Mammary epithelial cell (primary cell): ENCODE results near the gene EIF3M.

Experiments
- EZH2 ChIP-seq: IDR thresholded peaks from 2 replicates; pipeline ENCODE4 v1.6.1; 2012; ENCODE audit warnings: low read length, inconsistent platforms, borderline replicate concordance
- TF ChIP-seq, protein P1 (sequence below), 2 donors: IDR thresholded peaks in 1 of 2; conservative IDR thresholded peaks in 1 of 2; 2 replicates each; pipeline ENCODE4 v1.5.1; 2011 to 2012; ENCODE audit warnings: inconsistent platforms in 2 of 2, low read length in 2 of 2, mild to moderate bottlenecking in 2 of 2, control low read depth in 1 of 2, low read depth in 1 of 2; ENCODE audit not compliant: insufficient read depth in 1 of 2; ENCODE audit errors: extremely low read depth in 1 of 2

DNA sequence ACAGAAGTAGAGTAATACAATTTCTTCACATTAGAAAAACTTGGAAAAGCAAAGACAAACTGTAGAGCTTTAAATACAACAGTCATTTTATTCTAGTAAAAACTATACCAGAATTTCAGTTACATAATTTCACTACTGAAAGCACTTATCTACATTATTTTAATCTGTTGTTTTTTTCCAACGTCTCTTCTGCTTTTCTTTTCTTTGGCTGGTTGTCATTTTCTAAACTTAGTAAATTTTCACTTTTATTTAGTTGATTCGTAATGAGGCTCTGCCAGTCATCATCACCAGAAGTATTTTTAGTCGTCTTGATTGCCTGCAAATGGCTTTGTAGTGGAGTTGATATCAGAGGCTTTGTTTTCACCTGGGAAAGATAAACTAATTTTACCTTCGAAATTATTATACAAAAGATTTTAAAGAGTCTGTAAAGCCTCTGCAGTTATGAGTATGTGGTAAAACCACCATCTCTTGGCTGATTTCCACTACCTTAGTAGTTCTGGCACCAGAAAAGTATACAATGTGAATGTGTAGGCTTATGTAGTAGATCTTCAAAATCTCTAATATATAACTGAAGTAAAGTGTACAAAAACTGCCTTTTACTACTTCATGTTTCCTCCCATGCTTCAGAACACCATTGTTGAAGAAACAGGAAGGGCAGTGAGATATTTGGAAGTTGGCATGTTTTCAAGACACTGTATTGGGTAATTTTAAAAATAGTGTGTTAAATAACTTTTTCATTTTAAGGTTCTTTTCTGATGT is 19.2 kb downstream of the EIF3M start:
- TF ChIP-seq, protein P1, sequence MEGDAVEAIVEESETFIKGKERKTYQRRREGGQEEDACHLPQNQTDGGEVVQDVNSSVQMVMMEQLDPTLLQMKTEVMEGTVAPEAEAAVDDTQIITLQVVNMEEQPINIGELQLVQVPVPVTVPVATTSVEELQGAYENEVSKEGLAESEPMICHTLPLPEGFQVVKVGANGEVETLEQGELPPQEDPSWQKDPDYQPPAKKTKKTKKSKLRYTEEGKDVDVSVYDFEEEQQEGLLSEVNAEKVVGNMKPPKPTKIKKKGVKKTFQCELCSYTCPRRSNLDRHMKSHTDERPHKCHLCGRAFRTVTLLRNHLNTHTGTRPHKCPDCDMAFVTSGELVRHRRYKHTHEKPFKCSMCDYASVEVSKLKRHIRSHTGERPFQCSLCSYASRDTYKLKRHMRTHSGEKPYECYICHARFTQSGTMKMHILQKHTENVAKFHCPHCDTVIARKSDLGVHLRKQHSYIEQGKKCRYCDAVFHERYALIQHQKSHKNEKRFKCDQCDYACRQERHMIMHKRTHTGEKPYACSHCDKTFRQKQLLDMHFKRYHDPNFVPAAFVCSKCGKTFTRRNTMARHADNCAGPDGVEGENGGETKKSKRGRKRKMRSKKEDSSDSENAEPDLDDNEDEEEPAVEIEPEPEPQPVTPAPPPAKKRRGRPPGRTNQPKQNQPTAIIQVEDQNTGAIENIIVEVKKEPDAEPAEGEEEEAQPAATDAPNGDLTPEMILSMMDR (conservative IDR thresholded peaks at IDR 0.05 in 1 of 2, IDR thresholded peaks at IDR 0.05 in 1 of 2; ENCODE audit: extremely low read depth in 1 of 2, insufficient read depth in 1 of 2, low read depth in 1 of 2, low read length in 2 of 2): no peak
- no peak for TF ChIP-seq EZH2
